Mesothelial cell of epicardium (in vitro differentiated cells): ENCODE measurements around the gene ZNF25. TPM values are rescaled to one million over a fixed set of nuclear protein-coding genes. Genes with fewer than 3 reads are reported as not detected.
"Not testable (repeated sequence)": the region's sequence is repeated elsewhere in the genome, so short reads cannot be mapped to it uniquely, and the experiment has no call there.

Experiments used
- DNase-seq, 2 experiments: peaks; one replicate each; pipeline ENCODE4 v3.0.0; 2021; ENCODE audit warnings: low spot score in 2 of 2; ENCODE audit not compliant: unreplicated experiment in 2 of 2
- H3K27ac Mint-ChIP-seq: 2 replicates; pipeline ENCODE4 v1.8.0; 2021; ENCODE audit warnings: mixed read lengths
- H3K27me3 Mint-ChIP-seq: 2 replicates; pipeline ENCODE4 v1.8.0; 2021; ENCODE audit warnings: low read depth, mixed read lengths
- H3K36me3 Mint-ChIP-seq: 2 replicates; pipeline ENCODE4 v1.8.0; 2021; ENCODE audit warnings: mixed read lengths
- H3K4me1 Mint-ChIP-seq: 2 replicates; pipeline ENCODE4 v1.8.0; 2021; ENCODE audit warnings: mixed read lengths
- H3K4me3 Mint-ChIP-seq: 2 replicates; pipeline ENCODE4 v1.8.0; 2021; ENCODE audit warnings: mild to moderate bottlenecking, moderate library complexity, mixed read lengths
- H3K9me3 Mint-ChIP-seq: 2 replicates; pipeline ENCODE4 v1.8.0; 2021; ENCODE audit warnings: mixed read lengths
- CTCF ChIP-seq: fragments of 200-600 bp; sonication (generic); IDR thresholded peaks from one replicate; pipeline ENCODE4 v1.5.0; 2021; ENCODE audit warnings: antibody characterized with exemption; ENCODE audit not compliant: unreplicated experiment
- total RNA-seq: library from RNA; stranded (reverse); gene quantifications from 3 replicates; pipeline ENCODE4 v1.2.1, GENCODE V29; 2021

ZNF25 gene
- total RNA-seq: 12.3 to 12.7 TPM (median 12.5 TPM) in 3 replicates

DNA sequence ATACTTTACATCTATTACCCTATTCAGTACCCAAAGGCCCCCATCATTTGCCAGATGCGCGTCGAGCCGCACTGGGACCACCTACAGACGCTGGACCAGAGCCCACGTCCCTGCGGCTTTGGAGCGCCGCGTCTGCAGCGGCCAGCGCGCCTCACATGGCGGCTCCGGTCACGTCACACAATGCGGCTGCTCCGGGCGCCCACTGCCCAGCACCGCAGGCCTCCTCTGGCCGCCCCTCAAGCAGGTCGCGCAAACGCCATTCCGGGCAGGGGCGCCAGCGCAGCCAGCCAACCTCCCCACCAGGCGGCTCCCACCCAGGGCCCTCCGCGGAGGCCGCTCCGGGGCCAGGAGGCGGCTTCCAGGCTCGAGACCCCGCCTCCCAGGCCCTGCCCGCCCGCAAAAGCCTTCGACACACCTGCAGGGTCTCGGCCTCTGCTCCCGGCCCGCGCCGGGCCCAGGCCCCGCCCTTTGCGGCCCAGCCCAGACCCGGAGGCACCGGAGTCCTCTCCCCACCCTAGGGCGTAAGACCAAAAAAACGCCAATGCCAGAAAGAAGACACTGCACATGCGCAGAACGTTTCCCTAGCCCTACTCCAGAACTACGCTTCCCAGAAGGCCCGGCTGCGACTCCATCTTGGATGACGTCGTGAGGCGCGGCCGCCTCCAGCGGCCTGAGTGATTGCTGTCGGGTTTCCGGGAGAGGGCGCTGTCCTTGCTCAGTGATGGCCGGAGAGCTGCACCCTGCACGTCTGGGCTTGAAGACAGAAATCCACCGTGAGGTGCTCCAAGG is at the start of gene ZNF25:
ZNF25 (minus strand) TSS at position 557 of the 789 bp plus-strand sequence. CDS start 4,925 bp downstream, outside the sequence.
- peaks cover 16% of the 10 kb centered on the region for H3K4me1 Mint-ChIP-seq
- peak; percentile 70 for TF ChIP-seq CTCF
- H3K4me3 Mint-ChIP-seq: peak within 1 kb of the TSS; percentile 92
- H3K36me3 Mint-ChIP-seq: peaks cover 30% of the 10 kb centered on the region
- H3K9me3 Mint-ChIP-seq: peaks cover 20% of the 10 kb centered on the region
- H3K27me3 Mint-ChIP-seq: no peaks in the 10 kb centered on the region
- peak; percentile 93 for DNase-seq
- peak within 1 kb of the TSS; percentile 98 for H3K27ac Mint-ChIP-seq

DNA sequence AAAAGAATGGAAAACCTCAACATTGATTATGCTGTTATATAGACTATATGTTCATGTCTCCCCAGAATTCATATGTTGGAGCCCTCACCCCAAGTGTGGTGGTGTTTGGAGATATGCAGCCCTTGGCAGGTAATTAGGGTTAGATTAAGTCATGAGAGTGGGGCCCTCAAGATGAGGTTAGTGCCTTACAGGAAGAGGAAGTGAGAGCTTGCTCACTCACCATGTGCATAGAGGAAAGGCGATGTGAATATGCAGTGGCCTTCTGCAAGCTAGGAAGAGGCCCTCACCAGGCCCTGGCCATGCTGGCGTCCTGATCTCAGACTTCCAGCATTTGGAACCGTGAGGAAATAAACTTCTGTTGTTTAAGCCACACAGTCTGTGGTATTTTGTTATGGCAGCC is 48.8 kb upstream of the ZNF25 start:
- no peak for DNase-seq
- Mint-ChIP-seq H3K27ac (no peak overlapping the region), H3K4me3 (no peak overlapping the region), H3K9me3 (peaks cover 4% of the 10 kb centered on the region), H3K36me3 (peaks cover 61% of the 10 kb centered on the region), H3K4me1 (no peaks in the 10 kb centered on the region), H3K27me3 (no peaks in the 10 kb centered on the region)
- no peak for TF ChIP-seq CTCF

DNA sequence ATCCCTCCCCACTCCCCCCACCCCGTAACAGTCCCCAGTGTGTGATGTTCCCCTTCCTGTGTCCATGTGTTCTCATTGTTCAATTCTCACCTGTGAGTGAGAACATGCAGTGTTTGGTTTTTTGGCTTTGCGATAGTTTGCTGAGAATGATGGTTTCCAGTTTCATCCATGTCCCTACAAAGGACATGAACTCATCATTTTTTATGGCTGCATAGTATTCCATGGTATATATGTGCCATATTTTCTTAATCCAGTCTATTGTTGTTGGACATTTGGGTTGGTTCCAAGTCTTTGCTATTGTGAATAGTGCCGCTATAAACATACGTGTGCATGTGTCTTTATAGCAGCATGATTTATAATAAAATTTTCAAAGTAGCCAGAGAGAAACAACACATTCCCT is 42.7 kb upstream of the ZNF25 start:
- Mint-ChIP-seq H3K36me3 (peaks cover 63% of the 10 kb centered on the region), H3K9me3 (peaks cover 22% of the 10 kb centered on the region)
- not testable (repeated sequence) for H3K4me3 Mint-ChIP-seq, H3K27ac Mint-ChIP-seq, H3K27me3 Mint-ChIP-seq, DNase-seq, H3K4me1 Mint-ChIP-seq

- no peaks in the 10 kb centered on the region for H3K27me3 Mint-ChIP-seq
- H3K36me3 Mint-ChIP-seq: peaks cover 56% of the 10 kb centered on the region
- peaks cover 22% of the 10 kb centered on the region for H3K9me3 Mint-ChIP-seq
- TF ChIP-seq CTCF: no peak
- DNase-seq: no peak
- H3K4me1 Mint-ChIP-seq: peaks cover 14% of the 10 kb centered on the region
- H3K27ac Mint-ChIP-seq: no peak overlapping the region
- no peak overlapping the region for H3K4me3 Mint-ChIP-seq
Measured at GRCh38 chr10:38016354-38016753, 39.9 kb upstream of the ZNF25 start.

- TF ChIP-seq CTCF: no peak
- Mint-ChIP-seq H3K36me3 (peaks cover 12% of the 10 kb centered on the region), H3K27ac (peak within 1 kb of the TSS; percentile 99), H3K9me3 (no peaks in the 10 kb centered on the region), H3K4me3 (peak within 1 kb of the TSS; percentile 95), H3K27me3 (no peaks in the 10 kb centered on the region), H3K4me1 (peaks cover 20% of the 10 kb centered on the region)
- DNase-seq: peak; percentile 73 to 87
Measured at GRCh38 chr10:38010119-38010903, 33.9 kb upstream of the ZNF25 start, which contains the start of gene ZNF33A. Gene ZNF33A (plus strand): TSS chr10:38010675. CDS start chr10:38012342, 1,667 bp downstream.

DNA sequence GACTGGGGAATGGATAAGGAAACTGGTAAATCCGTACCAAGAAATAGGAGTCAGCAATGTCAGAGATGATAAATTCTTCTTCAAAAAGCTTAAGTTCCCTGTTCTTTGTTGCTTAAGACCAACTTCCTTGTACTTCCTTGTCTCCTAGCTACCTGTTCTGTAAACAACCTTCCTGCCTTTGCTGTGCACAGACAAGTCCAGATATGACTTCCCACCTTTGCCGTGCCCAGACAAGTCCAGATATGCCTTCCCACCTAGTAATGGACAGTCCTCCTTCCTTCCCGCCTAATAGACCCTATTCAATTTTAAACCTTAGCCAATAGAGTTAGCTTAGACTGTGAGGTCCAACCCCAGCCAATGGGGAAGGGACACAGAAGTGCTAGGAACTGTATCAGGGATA is 31.5 kb upstream of the ZNF25 start:
- Mint-ChIP-seq H3K4me1 (peaks cover 19% of the 10 kb centered on the region), H3K9me3 (peaks cover 5% of the 10 kb centered on the region), H3K27me3 (no peaks in the 10 kb centered on the region), H3K36me3 (peaks cover 3% of the 10 kb centered on the region), H3K27ac (no peak overlapping the region), H3K4me3 (no peak overlapping the region)
- DNase-seq: no peak
- TF ChIP-seq CTCF: no peak
